H1 (cell line): ENCODE measurements around the gene TTBK2. TPM values are rescaled to one million over a fixed set of nuclear protein-coding genes. Genes with fewer than 3 reads are reported as not detected.

Source experiments
- SP2 ChIP-seq: IDR thresholded peaks from 2 replicates; pipeline ENCODE4 v1.6.1; 2012; ENCODE audit warnings: mild to moderate bottlenecking, low read length, inconsistent platforms
- polyA plus RNA-seq, 7 experiments: library from polyadenylated mRNA; depleted of rRNA in 3 of 7; stranded (reverse) in 5 of 7; unstranded in 2 of 7; fragments of >200 nt in 5 of 7; fragments of 200-250 nt in 2 of 7; gene quantifications; 1 replicate in 5 of 7; 2 replicates in 1 of 7; 4 replicates in 1 of 7; pipeline versions ENCODE4 v1.2.1 to v1.2.3, GENCODE V29; 2011 to 2013; ENCODE audit warnings: missing spikeins in 2 of 7, mixed read lengths in 2 of 7
- total RNA-seq: library from RNA; stranded (reverse); fragmentation: NEBNext Ultra II Directional; extraction: Animal tissue kit (Norgen Biotek cat#: 25700); gene quantifications from 2 replicates; pipeline ENCODE4 v1.2.1, GENCODE V29; 2021
- TF ChIP-seq, protein P1 (sequence below), 3 experiments: IDR thresholded peaks; 1 replicate in 2 of 3; 2 replicates in 1 of 3; pipeline versions ENCODE4 v1.5.1 to v1.6.1; 2011; ENCODE audit warnings: low read length in 3 of 3, mild to moderate bottlenecking in 3 of 3, inconsistent platforms in 2 of 3, low read depth in 1 of 3, moderate library complexity in 1 of 3; ENCODE audit not compliant: insufficient read depth in 1 of 3; ENCODE audit errors: control extremely low read depth in 1 of 3

The TTBK2 gene
- total and polyA plus RNA-seq, 2 of the 8 experiments (the other 6 are each of a cell fraction or from before 2014, with no cell fraction given), result 2.7 to 18.2 TPM

- TF ChIP-seq, protein P1, sequence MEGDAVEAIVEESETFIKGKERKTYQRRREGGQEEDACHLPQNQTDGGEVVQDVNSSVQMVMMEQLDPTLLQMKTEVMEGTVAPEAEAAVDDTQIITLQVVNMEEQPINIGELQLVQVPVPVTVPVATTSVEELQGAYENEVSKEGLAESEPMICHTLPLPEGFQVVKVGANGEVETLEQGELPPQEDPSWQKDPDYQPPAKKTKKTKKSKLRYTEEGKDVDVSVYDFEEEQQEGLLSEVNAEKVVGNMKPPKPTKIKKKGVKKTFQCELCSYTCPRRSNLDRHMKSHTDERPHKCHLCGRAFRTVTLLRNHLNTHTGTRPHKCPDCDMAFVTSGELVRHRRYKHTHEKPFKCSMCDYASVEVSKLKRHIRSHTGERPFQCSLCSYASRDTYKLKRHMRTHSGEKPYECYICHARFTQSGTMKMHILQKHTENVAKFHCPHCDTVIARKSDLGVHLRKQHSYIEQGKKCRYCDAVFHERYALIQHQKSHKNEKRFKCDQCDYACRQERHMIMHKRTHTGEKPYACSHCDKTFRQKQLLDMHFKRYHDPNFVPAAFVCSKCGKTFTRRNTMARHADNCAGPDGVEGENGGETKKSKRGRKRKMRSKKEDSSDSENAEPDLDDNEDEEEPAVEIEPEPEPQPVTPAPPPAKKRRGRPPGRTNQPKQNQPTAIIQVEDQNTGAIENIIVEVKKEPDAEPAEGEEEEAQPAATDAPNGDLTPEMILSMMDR (IDR thresholded peaks at IDR 0.05; ENCODE audit: control extremely low read depth in 1 of 3, insufficient read depth in 1 of 3, low read depth in 1 of 3, low read length in 3 of 3), result no peak
- TF ChIP-seq SP2, result no peak
Observed at GRCh38 chr15:42734076-42734672, 186.4 kb downstream of the TTBK2 start (continued).
